ENCODE results near the gene MINDY3.

DNA sequence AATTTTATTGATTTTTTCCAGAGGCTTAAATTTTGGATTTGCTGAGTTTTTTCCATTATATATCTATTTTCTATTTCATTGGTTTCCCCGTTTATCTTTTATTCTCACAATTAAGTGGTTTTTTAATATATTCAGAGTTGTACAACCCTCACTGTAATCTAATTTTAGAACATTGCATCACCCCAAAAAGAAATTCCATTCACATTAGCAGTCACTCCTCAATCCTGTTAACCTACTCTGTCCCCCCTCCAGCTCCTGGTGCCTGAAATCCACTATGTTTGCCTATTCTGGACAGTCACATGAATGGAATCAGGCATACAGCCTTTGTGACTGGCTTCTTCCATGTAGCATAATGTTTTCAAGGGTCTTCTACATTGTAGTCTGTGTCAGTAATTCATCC is 84.8 kb downstream of the MINDY3 start:
- no peak for TF ChIP-seq CTCF (IDR thresholded peaks at IDR 0.05)
- TF ChIP-seq, protein P1, sequence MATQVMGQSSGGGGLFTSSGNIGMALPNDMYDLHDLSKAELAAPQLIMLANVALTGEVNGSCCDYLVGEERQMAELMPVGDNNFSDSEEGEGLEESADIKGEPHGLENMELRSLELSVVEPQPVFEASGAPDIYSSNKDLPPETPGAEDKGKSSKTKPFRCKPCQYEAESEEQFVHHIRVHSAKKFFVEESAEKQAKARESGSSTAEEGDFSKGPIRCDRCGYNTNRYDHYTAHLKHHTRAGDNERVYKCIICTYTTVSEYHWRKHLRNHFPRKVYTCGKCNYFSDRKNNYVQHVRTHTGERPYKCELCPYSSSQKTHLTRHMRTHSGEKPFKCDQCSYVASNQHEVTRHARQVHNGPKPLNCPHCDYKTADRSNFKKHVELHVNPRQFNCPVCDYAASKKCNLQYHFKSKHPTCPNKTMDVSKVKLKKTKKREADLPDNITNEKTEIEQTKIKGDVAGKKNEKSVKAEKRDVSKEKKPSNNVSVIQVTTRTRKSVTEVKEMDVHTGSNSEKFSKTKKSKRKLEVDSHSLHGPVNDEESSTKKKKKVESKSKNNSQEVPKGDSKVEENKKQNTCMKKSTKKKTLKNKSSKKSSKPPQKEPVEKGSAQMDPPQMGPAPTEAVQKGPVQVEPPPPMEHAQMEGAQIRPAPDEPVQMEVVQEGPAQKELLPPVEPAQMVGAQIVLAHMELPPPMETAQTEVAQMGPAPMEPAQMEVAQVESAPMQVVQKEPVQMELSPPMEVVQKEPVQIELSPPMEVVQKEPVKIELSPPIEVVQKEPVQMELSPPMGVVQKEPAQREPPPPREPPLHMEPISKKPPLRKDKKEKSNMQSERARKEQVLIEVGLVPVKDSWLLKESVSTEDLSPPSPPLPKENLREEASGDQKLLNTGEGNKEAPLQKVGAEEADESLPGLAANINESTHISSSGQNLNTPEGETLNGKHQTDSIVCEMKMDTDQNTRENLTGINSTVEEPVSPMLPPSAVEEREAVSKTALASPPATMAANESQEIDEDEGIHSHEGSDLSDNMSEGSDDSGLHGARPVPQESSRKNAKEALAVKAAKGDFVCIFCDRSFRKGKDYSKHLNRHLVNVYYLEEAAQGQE (IDR thresholded peaks at IDR 0.05; ENCODE audit: insufficient read depth in 1 of 2, low read depth in 2 of 2, low read length in 1 of 2) = no peak
- TF ChIP-seq POLR2AphosphoS5 (IDR thresholded peaks at IDR 0.05; ENCODE audit: low read depth, low read length) = no peak
- TF ChIP-seq SIN3A (IDR thresholded peaks at IDR 0.05; ENCODE audit: borderline replicate concordance, insufficient read depth, low read depth, low read length) = no peak
- no peak for TF ChIP-seq TCF7L2 (IDR thresholded peaks at IDR 0.05; ENCODE audit: low read depth, low read length)

Data from Panc1 (cell line).